ENCODE data around the gene NDUFAF3. TPM values are rescaled to one million over a fixed set of nuclear protein-coding genes. Genes with fewer than 3 reads are reported as not detected.

The NDUFAF3 gene
- total and polyA plus RNA-seq, 2 experiments from 2014 or later = 49.9 to 118 TPM

DNA sequence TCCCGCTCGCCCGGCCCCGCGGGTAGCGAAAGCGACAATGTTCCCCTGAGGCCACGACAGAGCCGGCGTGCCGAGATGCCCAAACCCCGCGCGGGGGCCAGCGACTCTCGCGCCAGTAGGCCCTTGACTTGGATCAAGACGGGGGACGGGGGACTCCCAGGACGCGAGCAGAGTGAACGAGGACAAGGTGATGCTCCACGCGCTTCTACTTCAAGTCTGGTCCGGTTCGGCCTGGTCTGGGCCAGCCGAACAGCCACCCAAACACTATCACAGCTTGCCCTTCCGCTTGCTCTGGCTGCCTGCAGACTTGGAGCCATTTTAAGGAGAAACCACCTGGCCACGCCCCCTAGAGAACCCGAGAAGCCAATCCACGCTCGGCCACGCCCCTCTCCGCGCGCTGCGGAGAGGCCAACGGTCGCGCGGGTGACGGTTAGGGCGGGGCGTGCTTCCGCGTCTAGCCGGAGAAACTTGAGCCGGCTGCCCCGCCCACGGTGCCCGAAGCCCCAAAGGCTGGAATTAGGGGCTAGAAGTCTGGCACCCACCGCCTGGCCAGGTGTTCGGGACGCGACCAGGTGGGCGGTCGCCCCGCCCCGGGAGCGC lies 608 bp upstream of the NDUFAF3 start (continued):
- TF ChIP-seq, protein P1, sequence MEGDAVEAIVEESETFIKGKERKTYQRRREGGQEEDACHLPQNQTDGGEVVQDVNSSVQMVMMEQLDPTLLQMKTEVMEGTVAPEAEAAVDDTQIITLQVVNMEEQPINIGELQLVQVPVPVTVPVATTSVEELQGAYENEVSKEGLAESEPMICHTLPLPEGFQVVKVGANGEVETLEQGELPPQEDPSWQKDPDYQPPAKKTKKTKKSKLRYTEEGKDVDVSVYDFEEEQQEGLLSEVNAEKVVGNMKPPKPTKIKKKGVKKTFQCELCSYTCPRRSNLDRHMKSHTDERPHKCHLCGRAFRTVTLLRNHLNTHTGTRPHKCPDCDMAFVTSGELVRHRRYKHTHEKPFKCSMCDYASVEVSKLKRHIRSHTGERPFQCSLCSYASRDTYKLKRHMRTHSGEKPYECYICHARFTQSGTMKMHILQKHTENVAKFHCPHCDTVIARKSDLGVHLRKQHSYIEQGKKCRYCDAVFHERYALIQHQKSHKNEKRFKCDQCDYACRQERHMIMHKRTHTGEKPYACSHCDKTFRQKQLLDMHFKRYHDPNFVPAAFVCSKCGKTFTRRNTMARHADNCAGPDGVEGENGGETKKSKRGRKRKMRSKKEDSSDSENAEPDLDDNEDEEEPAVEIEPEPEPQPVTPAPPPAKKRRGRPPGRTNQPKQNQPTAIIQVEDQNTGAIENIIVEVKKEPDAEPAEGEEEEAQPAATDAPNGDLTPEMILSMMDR (conservative IDR thresholded peaks at IDR 0.05; ENCODE audit: low read depth in 2 of 2) = no peak
- no peak for TF ChIP-seq EZH2phosphoT487 (IDR thresholded peaks at IDR 0.05; ENCODE audit: unreplicated experiment)
- no peak for TF ChIP-seq ZNF114 (CRISPR knock-in tag; IDR thresholded peaks at IDR 0.05)
- TF ChIP-seq JUNB (IDR thresholded peaks at IDR 0.05; ENCODE audit: unreplicated experiment) = no peak

DNA sequence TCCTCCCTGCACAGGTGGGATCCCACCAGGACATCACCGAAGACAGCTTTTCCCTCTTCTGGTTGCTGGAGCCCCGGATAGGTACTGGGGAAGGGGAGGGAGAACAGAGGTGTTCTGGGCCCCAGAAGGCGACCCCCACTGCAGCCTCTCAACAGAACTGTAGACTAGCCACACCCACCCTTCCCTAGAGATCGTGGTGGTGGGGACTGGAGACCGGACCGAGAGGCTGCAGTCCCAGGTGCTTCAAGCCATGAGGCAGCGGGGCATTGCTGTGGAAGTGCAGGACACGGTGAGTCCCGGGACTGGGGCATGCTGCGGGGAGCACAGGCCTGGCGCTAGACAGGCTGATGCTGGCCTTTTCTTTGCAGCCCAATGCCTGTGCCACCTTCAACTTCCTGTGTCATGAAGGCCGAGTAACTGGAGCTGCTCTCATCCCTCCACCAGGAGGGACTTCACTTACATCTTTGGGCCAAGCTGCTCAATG lies 809 bp downstream of the NDUFAF3 start:
- peak overlapping the region; percentile 98 for H3K27ac Mint-ChIP-seq
- H3K27ac ChIP-seq (ENCODE audit: low read depth) = peak overlapping the region; percentile 97
- H3K79me2 ChIP-seq (replicated peaks; ENCODE audit: insufficient read depth) = peaks cover 20% of the 10 kb centered on the region
- no peaks in the 10 kb centered on the region for H3K27me3 ChIP-seq (ENCODE audit: insufficient read depth)
- no peak for ATAC-seq
- DNase-seq (ENCODE audit: low spot score) = peak; percentile 37
- peak overlapping the region; percentile 99 for H3K4me2 ChIP-seq
- H3K4me1 Mint-ChIP-seq = peaks cover 28% of the 10 kb centered on the region
- H3K36me3 ChIP-seq (ENCODE audit: insufficient read depth) = peaks cover 31% of the 10 kb centered on the region
- peaks cover 19% of the 10 kb centered on the region for H4K20me1 ChIP-seq (replicated peaks; ENCODE audit: insufficient read depth)
- no peaks in the 10 kb centered on the region; the same call in 1 of the 3 replicates for H3K9me3 Mint-ChIP-seq
- H3F3A ChIP-seq (replicated peaks; ENCODE audit: low read depth) = peaks cover 41% of the 10 kb centered on the region
- peak overlapping the region; percentile 97 for H3K4me3 ChIP-seq
- no peak for TF ChIP-seq JUNB (IDR thresholded peaks at IDR 0.05; ENCODE audit: unreplicated experiment)
- TF ChIP-seq POLR2AphosphoS5 (IDR thresholded peaks at IDR 0.05; ENCODE audit: low read depth) = 0 out of 2 replicates have a peak, but pooled peaks have one; percentile 15
- H3K27me3 Mint-ChIP-seq (ENCODE audit: insufficient read depth, low read depth, poor library complexity) = peaks cover 25% of the 10 kb centered on the region
- no peaks in the 10 kb centered on the region for H3K9me2 ChIP-seq (ENCODE audit: insufficient read depth)
- peaks cover 25% of the 10 kb centered on the region; the same call in 1 of the 2 replicates for H3K4me1 ChIP-seq (ENCODE audit: insufficient read depth)
- H3K4me3 Mint-ChIP-seq = peak overlapping the region; percentile 93
- peaks cover 54% of the 10 kb centered on the region for H3K36me3 Mint-ChIP-seq (ENCODE audit: low read depth)
- no peak overlapping the region for H2AFZ ChIP-seq

DNA sequence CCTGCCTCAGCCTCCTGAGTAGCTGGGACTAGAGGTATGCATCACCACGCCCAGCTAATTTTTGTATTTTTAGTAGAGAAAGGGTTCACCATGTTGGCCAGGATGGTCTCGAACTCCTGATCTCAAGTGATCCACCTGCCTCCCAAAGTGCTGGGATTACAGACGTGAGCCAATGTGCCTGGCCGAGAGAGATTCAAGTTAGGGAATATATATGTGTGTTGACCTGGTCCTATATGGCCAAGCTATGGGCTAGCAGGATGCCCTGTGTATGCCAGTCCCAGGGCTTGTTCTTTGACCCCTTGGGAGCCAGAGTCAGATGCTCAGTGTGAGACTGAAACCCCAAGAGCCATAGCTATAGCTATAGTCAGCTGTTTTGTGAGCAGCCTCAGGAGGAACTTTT lies 1.9 kb downstream of the NDUFAF3 start:
- H3K4me2 ChIP-seq = no peak overlapping the region
- H3F3A ChIP-seq (replicated peaks; ENCODE audit: low read depth) = peaks cover 41% of the 10 kb centered on the region
- peaks cover 32% of the 10 kb centered on the region for H3K27me3 Mint-ChIP-seq (ENCODE audit: insufficient read depth, low read depth, poor library complexity)
- peak overlapping the region; percentile 93 for H3K4me3 Mint-ChIP-seq
- peaks cover 31% of the 10 kb centered on the region; the same call in 1 of the 2 replicates for H3K4me1 ChIP-seq (ENCODE audit: insufficient read depth)
- H3K36me3 Mint-ChIP-seq (ENCODE audit: low read depth) = peaks cover 64% of the 10 kb centered on the region
- no peaks in the 10 kb centered on the region for H3K9me2 ChIP-seq (ENCODE audit: insufficient read depth)
- peaks cover 37% of the 10 kb centered on the region for H3K36me3 ChIP-seq (ENCODE audit: insufficient read depth)
- no peak for TF ChIP-seq NANOG (IDR thresholded peaks at IDR 0.05; ENCODE audit: borderline replicate concordance)
- TF ChIP-seq, protein P2, sequence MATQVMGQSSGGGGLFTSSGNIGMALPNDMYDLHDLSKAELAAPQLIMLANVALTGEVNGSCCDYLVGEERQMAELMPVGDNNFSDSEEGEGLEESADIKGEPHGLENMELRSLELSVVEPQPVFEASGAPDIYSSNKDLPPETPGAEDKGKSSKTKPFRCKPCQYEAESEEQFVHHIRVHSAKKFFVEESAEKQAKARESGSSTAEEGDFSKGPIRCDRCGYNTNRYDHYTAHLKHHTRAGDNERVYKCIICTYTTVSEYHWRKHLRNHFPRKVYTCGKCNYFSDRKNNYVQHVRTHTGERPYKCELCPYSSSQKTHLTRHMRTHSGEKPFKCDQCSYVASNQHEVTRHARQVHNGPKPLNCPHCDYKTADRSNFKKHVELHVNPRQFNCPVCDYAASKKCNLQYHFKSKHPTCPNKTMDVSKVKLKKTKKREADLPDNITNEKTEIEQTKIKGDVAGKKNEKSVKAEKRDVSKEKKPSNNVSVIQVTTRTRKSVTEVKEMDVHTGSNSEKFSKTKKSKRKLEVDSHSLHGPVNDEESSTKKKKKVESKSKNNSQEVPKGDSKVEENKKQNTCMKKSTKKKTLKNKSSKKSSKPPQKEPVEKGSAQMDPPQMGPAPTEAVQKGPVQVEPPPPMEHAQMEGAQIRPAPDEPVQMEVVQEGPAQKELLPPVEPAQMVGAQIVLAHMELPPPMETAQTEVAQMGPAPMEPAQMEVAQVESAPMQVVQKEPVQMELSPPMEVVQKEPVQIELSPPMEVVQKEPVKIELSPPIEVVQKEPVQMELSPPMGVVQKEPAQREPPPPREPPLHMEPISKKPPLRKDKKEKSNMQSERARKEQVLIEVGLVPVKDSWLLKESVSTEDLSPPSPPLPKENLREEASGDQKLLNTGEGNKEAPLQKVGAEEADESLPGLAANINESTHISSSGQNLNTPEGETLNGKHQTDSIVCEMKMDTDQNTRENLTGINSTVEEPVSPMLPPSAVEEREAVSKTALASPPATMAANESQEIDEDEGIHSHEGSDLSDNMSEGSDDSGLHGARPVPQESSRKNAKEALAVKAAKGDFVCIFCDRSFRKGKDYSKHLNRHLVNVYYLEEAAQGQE (IDR thresholded peaks at IDR 0.05; ENCODE audit: unreplicated experiment) = no peak
- H2AFZ ChIP-seq = no peak overlapping the region
- no peaks in the 10 kb centered on the region for H3K27me3 ChIP-seq (ENCODE audit: insufficient read depth)
- H3K4me1 Mint-ChIP-seq = peaks cover 36% of the 10 kb centered on the region
- H4K20me1 ChIP-seq (replicated peaks; ENCODE audit: insufficient read depth) = peaks cover 19% of the 10 kb centered on the region
- no peak overlapping the region for H3K27ac Mint-ChIP-seq
- ATAC-seq (no peak), DNase-seq (ENCODE audit: low spot score) (no peak)
- peak overlapping the region; percentile 97; the same call in 1 of the 2 replicates for H3K27ac ChIP-seq (ENCODE audit: low read depth)
- H3K79me2 ChIP-seq (replicated peaks; ENCODE audit: insufficient read depth) = peaks cover 31% of the 10 kb centered on the region
- H3K4me3 ChIP-seq = no peak overlapping the region
- no peaks in the 10 kb centered on the region; the same call in 1 of the 3 replicates for H3K9me3 Mint-ChIP-seq
